Activated CD4-positive, alpha-beta T cell treated with anti-CD3 and anti-CD28 coated beads, Interleukin-2, amount 50 U/mL, for 16 hours (primary cell): ENCODE measurements around the gene AEBP1.
A peak's percentile ranks its signal among the peaks of the same experiment; 100 is the strongest.
"Not testable (repeated sequence)": the region's sequence is repeated elsewhere in the genome, so short reads cannot be mapped to it uniquely, and the experiment has no call there.

Experiments used
- DNase-seq: peaks from one replicate; pipeline ENCODE4 v3.0.0-alpha.2; 2020

The AEBP1 gene

DNA sequence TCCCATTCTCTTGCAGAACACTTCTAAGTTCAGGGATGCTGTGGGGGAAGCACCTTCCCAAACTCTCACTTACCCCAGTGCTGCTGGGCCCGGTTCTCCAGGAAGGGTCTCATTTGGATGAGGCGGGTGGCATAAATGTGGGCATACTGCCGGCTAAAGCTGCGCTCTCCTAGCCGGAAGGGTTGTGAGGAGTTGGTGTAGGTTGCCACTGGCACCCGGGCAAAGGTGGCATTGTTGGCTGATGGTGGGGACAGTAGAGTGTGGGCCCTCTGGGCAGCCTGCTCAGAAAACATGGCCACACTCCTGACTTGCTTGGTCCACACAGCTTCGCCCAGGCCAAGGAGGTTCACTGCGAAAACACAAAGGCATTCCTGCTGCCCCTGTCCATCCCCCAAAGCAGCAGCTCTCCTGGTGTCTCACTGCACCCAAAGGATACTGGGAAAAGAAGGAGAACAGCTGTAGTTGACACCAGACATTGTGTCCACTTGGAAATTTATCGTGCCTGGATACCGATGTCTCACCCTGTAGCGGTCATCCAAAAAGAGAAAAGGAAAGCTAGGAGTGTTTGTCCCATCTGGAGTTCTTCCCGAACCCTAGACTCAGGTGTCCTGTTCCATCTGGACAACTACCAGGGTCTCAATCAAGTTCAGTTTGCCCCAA is 17.7 kb downstream of the AEBP1 start:
- no peak for DNase-seq

DNA sequence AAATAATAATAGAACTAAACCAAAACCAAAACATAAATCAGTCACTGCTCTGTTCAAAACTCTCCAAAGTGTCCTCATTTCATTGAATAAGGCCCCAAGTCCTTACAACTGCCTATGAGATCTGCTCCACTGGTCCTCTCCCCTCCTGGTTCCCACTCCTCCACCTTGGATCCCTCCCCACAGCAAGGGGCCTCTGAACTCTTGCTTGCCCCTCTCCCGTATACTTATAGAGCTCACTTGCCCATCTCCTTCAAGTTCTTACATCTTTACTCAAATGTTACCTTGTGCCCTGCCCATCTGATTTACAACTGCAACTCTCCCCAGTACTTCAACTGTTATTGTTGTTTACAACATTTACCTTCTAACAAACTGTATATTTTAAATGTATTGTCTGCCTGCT is 18.4 kb downstream of the AEBP1 start:
- no peak for DNase-seq

DNA sequence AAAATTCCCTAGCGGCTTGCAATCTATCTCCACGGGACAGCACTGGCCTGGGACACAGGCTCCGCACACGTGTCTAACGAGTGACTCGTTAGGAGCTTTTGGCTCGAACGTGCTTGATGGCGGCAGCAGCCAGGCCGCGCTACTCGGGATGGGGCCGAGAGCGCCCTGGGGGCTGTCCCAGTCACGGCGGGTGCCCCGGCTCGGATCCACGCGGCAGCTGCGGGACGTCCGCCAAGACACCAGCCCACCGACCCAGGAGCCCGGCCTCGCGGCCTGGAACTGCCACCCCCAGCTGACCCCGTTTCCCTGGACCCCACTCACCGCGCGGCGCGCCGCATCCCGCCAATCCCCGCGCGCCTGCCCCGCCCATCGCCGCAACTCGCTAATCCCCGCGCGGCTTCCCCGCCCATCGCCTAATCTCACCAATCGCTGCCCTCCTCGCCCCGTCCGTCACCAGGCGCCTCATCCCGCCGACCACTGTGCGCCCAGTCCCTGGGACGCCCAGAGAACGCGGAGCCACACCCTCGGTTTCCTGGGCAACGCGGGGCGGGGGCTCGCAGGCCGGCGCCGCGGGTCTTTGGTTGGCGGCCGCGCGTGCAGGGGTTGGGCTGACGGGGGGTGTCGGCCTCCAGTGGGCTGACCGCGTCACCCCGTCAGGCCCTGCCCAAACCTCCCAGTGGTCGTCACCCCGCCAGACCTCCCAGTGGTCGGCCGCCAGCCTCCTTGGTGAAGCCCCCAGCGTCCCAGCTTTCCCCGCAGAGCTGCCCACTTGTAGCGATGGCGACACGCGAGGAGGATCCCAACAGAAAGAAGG is 19.3 kb downstream of the AEBP1 start, which contains the start of gene POLD2:
TSS of gene POLD2 (minus strand) at position 359 of the 814 bp plus-strand sequence. CDS start 1,495 bp downstream, outside the sequence.
- DNase-seq = peak; percentile 98

DNA sequence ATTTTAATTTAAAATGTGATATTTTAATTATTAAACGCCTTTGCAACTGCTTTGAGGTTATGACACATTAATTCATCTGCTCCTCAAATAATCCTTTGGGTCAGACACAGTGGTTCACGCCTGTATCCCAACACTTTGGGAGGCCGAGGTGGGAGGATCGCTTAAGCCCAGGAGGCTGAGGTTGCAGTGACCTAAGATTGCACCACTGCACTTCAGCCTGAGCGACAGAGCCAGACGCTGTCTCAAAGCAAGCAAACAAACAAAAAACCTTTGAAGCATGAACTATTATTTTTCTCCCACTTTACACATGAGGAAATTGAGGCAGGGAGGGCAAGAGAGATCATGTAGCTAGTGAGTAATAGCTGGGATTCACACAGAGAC is 20.7 kb downstream of the AEBP1 start:
- no peak for DNase-seq

DNA sequence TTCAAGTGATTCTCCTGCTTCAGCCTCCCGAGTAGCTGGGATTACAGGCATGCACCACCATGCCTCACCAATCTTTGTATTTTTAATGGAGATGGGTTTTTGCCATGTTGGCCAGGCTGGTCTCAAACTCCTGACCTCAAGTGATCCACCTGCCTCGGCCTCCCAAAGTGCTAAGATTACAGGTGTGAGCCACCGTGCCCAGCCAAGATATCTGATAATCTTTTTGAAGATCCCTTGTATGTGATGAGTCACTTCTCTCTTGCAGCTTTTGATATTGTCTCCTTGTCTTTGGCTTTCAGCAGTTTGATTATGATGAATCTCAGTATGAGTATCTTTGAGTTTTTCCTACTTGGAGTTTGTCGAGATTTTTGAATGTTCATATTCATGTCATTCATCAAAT is 22.4 kb downstream of the AEBP1 start:
- not testable (repeated sequence) for DNase-seq

DNA sequence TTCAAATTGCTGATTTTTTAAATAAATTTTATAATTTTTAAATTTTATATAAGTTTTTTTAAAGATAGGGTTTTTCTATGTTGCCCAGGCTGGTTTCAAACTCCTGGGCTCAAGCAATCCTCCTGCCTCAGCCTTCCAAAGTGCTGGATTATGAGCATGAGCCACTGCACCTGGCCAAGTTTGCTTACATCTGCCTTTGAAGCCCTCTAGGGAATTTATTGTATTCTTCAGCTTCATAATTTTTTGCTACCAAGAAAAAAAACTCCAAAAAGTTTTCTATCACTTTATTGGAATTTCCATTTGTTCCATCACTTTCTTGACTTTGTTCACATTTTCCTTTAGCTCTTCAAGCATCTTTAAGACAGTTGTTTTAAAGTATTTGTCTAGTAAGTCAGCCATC is 23.0 kb downstream of the AEBP1 start:
- no peak for DNase-seq

DNA sequence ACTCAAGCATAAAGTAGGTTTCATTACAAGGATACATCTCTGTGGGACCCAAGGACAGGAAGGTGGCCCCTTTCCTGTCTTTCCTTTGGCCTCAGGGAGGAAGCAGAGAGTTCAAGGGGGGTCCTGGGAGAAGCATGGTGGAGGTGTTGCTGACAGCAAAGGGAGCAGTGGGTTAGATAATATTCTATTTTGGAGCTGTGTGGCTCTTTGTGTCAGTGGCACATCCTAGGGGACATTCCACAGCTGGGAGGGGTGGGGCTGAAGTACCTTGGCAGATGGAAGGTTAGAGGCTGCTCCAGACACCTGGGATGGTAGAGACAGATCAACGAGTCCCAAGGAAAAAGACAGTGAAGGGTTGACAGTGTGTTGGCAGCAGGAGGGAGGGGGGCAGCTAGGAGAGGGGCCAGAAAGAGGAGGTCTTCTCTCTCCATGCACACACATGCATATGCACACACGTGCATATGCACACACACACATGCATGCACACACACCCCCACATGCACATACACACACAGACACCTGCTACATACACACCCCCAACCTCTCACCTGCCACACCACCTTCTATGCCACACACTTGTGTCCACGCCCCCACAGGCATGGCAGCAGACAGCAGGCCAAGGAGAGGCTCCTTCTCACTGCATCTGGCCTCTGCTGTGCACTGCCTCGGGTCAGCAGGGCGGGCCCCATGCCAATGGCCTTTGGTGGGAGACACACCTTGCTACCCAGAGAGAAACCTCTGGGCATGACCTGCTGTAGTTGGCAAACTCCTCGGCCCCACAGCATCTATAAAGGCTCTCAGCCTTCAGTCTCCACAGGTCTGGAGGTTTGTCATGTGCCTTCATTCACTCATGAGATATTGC is 24.8 kb downstream of the AEBP1 start:
- DNase-seq = no peak

DNA sequence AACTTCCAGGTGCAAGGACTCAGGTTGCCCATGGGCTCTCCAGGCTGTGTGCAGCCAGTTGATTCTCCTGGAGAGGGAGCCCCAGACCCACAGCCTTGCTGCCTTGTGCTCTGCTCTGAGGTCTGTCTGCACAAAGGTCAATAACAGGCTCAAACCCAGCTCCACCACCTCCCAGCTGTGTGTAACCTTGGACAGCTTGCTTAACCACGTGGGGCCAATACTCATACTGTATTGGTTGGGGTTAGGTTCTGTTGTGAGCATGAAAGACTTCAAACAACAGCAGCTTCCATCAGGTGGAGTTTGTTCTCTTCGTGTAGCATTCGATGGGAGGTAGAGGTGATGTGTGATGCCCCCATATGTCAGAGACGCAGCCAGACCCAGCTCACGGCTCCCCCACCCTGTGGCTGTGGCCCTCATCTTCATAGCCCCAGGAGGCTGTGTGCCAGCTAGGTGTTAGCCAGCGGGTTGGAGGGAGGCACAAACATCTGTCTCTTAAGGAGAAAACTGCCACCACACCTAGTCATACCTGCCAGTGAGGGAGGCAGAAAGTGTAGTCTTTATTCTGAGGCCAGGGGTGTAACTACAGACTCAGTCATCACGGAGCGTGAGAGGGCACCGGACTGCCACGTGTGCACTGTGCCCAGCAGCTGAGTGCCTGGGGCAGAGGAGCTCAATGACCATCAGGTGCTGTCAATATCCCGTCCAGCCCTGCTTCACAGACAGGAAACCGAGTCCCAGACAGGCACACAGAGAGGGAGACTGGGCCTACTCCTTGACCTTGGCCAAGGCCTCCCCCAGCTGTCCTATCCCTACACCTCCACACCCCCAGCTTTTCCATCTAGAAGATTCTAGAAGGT is 27.3 kb downstream of the AEBP1 start:
- no peak for DNase-seq

DNA sequence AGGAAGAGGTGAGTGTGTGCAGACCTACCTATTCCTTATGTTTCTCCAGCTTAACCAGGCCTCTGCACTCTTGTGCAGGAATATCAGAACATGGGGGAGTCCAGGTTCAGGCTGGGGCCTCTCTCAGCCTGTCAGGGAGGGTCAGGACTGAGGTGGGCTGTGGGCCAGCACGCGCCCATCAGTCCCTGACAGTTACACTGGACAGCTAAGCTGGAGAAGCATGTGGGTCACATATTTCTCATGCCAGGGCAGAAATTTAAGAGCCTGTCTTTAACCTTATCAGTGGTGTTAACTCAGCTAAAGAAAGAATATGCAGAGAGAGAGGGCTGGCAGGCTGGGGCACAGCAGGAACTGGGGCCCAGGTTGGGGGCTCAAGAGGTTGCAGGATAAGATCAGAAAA is 27.9 kb downstream of the AEBP1 start:
- no peak for DNase-seq

DNA sequence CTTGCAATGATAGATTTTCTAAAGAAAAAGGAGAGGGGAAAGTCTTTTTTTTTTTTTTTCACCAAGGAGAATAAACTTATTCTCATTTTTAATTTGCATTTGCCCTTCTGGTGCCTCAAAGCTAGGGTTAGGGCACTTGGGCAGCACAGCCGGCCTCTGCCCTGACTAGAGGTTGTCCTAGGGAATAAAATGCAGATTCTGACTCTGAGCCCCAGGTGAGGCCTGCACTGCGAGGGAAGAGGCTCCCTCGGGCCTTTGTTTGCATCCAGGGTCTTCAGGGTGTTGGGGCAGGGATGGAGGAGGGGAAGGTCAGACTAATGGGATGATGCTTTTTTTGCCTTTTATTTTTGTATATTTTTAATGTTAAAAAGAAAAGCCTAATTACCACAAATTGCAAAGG is 29.1 kb downstream of the AEBP1 start:
- DNase-seq = no peak

DNA sequence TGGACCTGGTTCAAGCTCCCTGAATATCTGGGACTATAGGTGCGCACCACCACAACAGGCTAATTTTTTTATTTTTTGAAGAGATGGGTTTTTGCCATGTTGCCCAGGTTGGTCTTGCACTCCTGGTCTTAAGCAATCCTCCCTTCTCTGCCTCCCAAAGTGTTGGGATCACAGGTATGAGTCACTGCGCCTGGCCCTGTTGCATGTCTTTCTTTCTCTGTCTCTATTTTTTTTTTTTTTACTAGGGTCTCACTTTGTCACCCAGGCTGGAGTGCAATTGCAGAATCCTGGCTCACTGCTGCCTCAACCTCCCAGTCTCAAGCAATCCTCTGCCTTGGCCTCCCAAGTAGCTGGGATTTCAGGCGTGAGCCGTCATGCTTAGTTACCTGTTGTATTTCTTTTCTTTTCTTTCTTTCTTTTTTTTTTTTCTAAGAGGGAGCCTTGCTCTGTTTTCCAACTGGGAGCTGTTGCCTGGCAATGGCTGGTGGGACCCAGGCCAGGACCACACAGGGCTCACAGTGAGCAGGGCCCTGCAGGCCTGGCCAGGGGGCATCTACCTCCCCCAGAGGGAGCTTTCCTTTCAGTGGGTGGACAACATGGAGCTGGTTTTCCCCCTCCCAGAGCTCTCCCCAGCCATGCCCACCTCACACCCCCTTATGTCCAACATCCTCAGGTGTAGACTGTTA is 30.9 kb downstream of the AEBP1 start:
- DNase-seq = no peak

DNA sequence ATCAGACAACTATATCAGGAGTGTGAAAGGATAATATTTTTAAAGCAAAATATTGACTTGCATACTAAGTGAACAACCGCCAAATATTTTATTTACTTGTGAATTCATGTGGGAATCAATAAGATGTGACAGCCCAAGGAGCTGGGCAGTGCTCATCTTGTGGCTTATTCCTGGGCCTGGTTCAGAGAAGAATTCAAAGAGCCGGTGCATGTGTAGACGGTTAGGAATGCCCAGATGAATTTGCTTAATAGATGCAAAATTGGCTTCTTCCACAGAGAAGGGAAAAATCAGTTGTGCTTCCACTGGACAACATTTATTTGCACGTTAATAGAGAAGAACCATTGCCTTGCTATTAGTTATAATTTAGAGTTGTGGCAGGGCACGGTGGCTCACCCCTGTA is 32.6 kb downstream of the AEBP1 start:
- no peak for DNase-seq

DNA sequence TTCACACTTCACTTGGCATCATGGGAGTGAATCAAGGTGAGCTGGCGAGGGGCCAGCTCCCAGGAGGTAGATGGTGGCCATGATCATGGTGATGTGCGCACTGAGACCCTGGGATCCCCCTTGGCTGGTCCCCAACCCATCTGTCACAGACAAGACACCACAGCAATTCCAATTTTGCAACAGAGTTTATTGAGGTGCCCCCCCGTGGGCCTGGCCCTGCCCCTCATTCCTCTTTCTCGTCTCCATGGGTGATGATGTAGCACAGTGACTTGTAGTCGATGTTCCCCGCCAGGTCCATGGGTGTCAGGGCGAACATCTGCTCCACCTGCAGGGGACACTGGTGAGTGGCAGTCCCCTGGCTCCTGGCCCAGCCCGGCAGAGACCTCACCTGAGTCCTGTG is 34.6 kb downstream of the AEBP1 start:
- DNase-seq = no peak

DNA sequence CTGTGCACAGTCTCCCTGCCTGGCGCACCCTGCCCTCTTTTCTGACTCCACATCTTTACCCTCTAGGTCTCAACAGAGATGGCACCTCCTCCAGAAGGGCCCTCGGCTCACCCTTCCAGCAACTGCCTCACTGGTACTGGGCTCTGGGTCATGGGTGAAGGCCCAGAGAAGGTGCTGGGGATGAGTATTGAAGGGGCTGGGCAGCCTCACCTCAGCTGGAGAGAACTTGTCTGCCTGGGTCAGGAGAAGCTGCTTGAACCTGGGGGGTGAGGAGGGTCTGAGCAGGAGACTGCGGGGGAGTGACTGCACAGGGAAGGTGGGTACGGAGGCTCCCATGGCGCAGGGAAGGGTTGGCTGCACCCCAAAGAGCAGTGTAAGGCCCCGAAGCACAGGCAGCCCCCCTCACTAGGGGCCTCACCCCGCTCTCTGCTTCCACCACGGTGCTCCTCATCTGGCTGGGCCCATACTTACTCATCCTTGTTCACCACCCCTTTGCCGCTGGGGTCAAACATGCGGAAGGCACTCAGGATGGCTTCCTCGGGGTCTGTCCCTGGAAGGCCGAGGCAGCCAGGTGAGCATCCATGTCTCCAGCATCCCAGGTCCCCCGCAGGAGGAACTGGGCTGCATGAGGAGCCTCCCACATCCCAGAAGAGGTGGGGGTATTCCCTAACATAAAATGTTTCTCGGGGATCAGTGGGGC is 35.3 kb downstream of the AEBP1 start:
- no peak for DNase-seq

DNA sequence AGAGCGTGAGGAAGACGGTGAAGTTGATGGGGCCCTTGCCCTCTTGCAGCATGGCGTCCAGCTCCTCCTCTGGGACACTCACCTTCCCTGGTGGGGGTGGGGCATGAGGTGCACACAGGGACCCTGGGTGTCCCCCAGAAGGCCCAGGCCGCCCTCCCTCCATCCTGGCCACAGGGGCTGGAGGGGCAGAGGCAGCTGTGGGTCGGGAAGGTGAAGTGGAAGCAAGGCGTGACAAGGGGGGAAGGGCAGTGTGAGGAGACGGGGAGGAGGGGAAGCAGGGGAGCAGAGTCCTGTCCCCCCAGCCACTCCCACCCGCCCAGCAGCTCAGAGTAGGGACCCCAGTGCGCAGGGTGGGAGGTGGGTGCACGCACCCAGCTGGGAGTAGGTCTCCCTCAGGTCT is 36.2 kb downstream of the AEBP1 start:
- DNase-seq = no peak

DNA sequence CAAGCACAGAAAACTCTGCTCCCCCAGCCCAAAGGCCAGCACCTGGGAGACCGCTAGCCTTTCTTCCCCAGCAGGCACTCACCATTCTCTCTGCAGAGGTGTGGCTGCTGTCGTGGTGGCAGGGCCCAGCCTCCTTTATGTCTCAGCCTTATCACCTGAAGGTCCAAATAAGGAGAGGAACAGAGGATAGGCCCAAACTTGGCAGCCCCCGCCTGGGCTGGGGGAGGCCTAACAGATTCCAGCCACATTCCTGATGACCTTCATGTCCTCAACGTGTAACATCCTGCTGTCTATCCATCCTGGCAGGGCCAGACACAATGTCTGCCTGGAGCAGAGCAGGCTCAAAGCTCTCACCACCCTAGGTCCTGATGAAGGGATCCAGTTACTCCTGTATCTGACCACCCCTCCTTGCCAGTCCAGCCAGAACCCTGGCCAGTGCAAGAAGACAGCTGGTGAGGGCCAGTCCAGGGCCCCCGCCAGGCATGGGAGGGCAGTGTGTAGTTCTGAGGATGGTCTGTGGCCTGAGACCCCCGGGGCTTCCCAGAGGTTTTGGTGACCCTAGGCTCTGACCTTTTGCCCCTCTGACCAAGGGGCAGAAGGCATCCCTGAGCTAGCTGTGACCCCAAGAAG is 37.2 kb downstream of the AEBP1 start, which contains the start of gene MYL7:
TSS of gene MYL7 (minus strand) at position 112 of the 630 bp plus-strand sequence. CDS start at position 85, 27 bp downstream.
- DNase-seq = no peak

DNA sequence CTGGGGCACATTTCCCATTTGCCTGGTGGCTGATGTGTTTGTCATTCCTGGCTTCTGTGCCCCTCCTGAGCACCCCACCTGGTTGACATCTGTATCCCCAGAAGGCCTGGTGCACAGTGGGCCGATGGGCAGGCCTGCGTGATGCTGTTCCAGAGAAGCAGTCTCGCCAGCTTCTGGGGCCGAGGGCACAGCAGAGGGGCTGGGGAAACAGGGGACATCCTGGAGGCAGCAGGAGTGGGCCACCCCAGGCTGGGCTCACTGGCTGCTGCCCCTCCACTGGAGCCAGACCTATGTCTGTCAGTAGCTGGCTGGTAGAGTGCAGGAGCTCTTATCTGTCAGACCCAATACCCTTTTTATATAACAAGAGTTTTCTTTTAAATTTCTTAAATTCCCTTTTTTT is 37.9 kb downstream of the AEBP1 start:
- DNase-seq = no peak

DNA sequence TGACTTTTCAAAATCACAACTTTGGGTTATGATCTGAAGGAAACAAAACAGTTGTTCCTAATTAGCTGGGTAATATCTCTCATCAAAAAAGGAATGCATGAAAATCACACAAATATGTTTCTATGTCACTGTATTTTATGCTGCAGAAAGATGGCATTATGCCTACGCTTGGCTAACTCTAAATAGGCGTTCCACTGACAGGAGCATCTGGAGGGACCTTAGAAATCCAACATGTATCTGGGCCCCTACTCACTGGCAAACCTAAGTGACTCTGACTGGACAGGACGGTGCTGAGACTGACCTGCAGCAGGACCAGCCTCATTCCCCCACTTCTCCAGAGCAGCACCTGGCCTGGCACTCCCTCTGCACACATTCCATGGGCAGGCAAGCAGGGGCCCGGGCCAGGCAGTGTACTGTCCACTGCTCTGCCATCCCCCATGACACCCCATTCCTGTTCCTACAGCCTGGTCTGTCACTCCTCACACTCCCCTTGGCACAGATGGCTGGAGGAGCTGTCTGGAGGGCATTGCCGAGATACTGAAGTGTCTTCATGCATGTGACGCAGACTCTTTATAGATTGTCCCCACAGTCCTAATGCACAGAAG is 39.6 kb downstream of the AEBP1 start:
- DNase-seq = no peak

DNA sequence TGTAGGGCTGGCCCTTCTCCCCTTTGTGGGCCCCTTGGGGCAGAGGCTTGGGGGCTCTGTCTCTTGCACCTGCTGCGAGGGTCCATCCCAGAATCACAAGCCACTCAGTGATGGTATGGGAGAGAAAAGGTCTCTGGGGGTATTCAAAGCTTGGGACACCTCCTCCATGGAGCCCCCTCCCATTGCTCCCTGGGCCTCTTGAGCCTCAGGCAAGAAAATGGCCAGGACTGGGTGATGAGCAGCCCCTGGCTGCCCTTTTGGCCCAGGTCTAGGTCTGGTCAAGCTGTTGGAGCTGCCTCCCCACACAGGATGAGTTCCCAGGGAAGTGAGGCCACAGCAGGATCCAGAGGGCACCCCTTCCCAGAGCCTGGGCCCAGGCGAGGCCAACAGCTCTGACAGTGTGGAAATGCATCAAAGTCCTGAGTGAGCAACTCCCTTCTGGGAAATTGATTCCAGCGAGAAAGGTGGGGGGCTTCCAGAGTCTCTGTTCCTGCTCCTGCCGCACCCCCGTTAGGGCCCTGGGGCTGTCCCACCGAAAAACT is 40.4 kb downstream of the AEBP1 start:
- no peak for DNase-seq

DNA sequence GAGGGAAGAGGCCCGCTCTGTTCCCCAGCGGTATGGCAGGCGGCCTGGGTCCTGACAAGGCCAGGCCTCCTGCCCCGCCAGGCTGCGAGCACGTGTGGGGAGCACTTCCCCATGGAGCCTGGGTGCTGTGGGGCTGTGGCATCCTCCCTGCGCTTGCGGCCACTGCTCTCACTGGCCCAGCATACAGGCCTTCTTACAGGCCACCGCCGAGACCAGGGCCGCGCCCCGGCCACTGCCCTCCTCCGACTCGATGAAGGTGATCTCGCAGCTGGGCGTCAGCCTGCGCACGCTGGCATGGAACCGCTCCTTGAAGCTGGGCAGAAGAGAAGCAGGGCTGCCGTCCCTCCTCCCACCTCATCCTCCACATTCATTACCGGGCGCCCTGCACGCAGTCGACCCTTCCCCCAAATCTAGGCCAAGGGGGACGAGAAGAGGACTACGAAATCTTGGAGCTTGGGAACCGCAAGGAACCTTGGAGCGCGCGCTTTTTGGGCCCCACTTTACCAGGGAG is 40.9 kb downstream of the AEBP1 start:
- no peak for DNase-seq
